Natural killer cell (primary cell): Measurements from ENCODE around the gene SLC12A1. TPM values are rescaled to one million over a fixed set of nuclear protein-coding genes. Genes with fewer than 3 reads are reported as not detected.

Experiments
- ATAC-seq, 3 donors: fragments of 150-1000 bp in 2 of 3; fragments of 200-7000 bp in 1 of 3; cut with Tn5 transposase; 1 replicate in 1 of 3; 2 replicates in 2 of 3; pipeline ENCODE4 v1.10.0; 2021; ENCODE audit warnings: mild to moderate bottlenecking in 2 of 3, moderate library complexity in 2 of 3
- DNase-seq, 2 donors: peaks; one replicate each; pipeline versions ENCODE4 v3.0.0 to v3.0.0-alpha.2; 2013 to 2021; ENCODE audit warnings: mixed read lengths in 1 of 2
- H3K27ac ChIP-seq: one replicate; pipeline ENCODE4 v1.5.1; 2013; ENCODE audit warnings: mild to moderate bottlenecking, low read length
- H3K27me3 ChIP-seq: one replicate; pipeline ENCODE4 v1.6.1; 2013; ENCODE audit warnings: low read length; ENCODE audit not compliant: control insufficient read depth, insufficient read depth
- H3K36me3 ChIP-seq: one replicate; pipeline ENCODE4 v1.6.1; 2013; ENCODE audit warnings: low read length; ENCODE audit not compliant: control insufficient read depth, insufficient read depth
- H3K4me1 ChIP-seq: one replicate; pipeline ENCODE4 v1.6.1; 2013; ENCODE audit warnings: low read length; ENCODE audit not compliant: control insufficient read depth, insufficient read depth
- H3K4me3 ChIP-seq: one replicate; pipeline ENCODE4 v1.5.1; 2013; ENCODE audit warnings: low read length
- H3K9me3 ChIP-seq: one replicate; pipeline ENCODE4 v1.6.1; 2013; ENCODE audit warnings: low read length; ENCODE audit not compliant: control insufficient read depth, insufficient read depth
- H3K27ac Mint-ChIP-seq, 2 donors: one replicate each; pipeline ENCODE4 v1.8.0; 2022; ENCODE audit warnings: mild to moderate bottlenecking in 2 of 2, mixed read lengths in 2 of 2, moderate library complexity in 1 of 2
- H3K27me3 Mint-ChIP-seq, 2 donors: one replicate each; pipeline ENCODE4 v1.8.0; 2022; ENCODE audit warnings: low read depth in 2 of 2, mixed read lengths in 2 of 2
- H3K36me3 Mint-ChIP-seq: one replicate; pipeline ENCODE4 v1.8.0; 2022; ENCODE audit warnings: mixed read lengths
- H3K4me1 Mint-ChIP-seq, 2 donors: one replicate each; pipeline ENCODE4 v1.8.0; 2022; ENCODE audit warnings: mixed read lengths in 2 of 2
- H3K4me3 Mint-ChIP-seq: one replicate; pipeline ENCODE4 v1.8.0; 2022; ENCODE audit warnings: mild to moderate bottlenecking, moderate library complexity, mixed read lengths
- H3K9me3 Mint-ChIP-seq, 2 donors: one replicate each; pipeline ENCODE4 v1.8.0; 2022; ENCODE audit warnings: mixed read lengths in 2 of 2
- WGBS: methylation state at CpG from one replicate; pipeline ENCODE4 v1.1.7; 2013; ENCODE audit warnings: missing lambda C conversion rate; ENCODE audit not compliant: insufficient coverage; 5-methylcytosine and 5-hydroxymethylcytosine counted together
- intact Hi-C: fragments of 100-400 bp; cut with micrococcal nuclease; formaldehyde crosslinking; loops from one replicate; pipeline ENCODE4 v1.14.2; 2022
- total RNA-seq, 4 donors: library from RNA; stranded (reverse); fragments of 120-200 nt in 1 of 4; gene quantifications; one replicate each; pipeline versions ENCODE4 v1.2.3 to v1.2.4, GENCODE V29; 2013 to 2022
- TF ChIP-seq, protein P1 (sequence below): fragments of 200-600 bp; IDR thresholded peaks from one replicate; pipeline ENCODE4 v1.8.0; 2022; ENCODE audit warnings: antibody characterized with exemption

The SLC12A1 gene
- total RNA-seq, 3 donors from 2014 or later (not counting 1 experiment from before 2014, with no cell fraction given) = not detected

DNA sequence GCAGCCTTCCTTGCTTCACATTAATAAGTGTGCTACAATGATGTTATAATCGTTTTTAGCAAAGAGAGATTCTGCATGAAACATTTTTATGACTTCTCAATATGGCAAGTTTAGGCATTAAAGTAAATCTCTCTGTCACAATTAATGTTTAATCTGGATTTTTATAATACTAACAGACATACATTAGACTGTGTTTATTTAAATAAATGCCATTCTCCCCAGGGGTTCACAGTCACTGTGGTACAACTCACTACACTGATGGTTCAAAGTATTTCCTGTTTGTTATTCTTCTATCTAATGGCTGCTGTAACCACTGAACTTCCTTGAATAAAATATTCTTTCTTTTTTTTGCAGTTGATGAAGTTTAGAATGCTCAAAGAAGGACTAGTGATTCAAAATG is 59.0 kb downstream of the SLC12A1 start:
- TF ChIP-seq, protein P1, sequence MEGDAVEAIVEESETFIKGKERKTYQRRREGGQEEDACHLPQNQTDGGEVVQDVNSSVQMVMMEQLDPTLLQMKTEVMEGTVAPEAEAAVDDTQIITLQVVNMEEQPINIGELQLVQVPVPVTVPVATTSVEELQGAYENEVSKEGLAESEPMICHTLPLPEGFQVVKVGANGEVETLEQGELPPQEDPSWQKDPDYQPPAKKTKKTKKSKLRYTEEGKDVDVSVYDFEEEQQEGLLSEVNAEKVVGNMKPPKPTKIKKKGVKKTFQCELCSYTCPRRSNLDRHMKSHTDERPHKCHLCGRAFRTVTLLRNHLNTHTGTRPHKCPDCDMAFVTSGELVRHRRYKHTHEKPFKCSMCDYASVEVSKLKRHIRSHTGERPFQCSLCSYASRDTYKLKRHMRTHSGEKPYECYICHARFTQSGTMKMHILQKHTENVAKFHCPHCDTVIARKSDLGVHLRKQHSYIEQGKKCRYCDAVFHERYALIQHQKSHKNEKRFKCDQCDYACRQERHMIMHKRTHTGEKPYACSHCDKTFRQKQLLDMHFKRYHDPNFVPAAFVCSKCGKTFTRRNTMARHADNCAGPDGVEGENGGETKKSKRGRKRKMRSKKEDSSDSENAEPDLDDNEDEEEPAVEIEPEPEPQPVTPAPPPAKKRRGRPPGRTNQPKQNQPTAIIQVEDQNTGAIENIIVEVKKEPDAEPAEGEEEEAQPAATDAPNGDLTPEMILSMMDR = no peak
- no peaks in the 10 kb centered on the region for H3K27me3 ChIP-seq
- intact Hi-C loops = no loop called here
- H3K4me3 ChIP-seq = no peak overlapping the region
- H3K36me3 ChIP-seq = no peaks in the 10 kb centered on the region
- no peak overlapping the region for H3K27ac ChIP-seq
- DNase-seq (no peak), ATAC-seq (no peak)
- H3K36me3 Mint-ChIP-seq = no peaks in the 10 kb centered on the region
- H3K9me3 ChIP-seq = no peaks in the 10 kb centered on the region
- H3K4me3 Mint-ChIP-seq = no peak overlapping the region
- H3K9me3 Mint-ChIP-seq = no peaks in the 10 kb centered on the region
- H3K4me1 Mint-ChIP-seq = peaks cover 0 to 4% of the 10 kb centered on the region in 2 donors
- peaks cover 8 to 16% of the 10 kb centered on the region in 2 donors for H3K27me3 Mint-ChIP-seq
- WGBS = no CpG with 5 or more reads among the region's 1 CpG
- no peaks in the 10 kb centered on the region for H3K4me1 ChIP-seq
- no peak overlapping the region for H3K27ac Mint-ChIP-seq

- intact Hi-C loops = no loop called here
- no peaks in the 10 kb centered on the region for H3K9me3 Mint-ChIP-seq
- DNase-seq = no peak
- Histone ChIP-seq H3K36me3 (no peaks in the 10 kb centered on the region), H3K27me3 (no peaks in the 10 kb centered on the region), H3K9me3 (no peaks in the 10 kb centered on the region), H3K4me1 (no peaks in the 10 kb centered on the region), H3K4me3 (no peak overlapping the region), H3K27ac (no peak overlapping the region)
- ATAC-seq = no peak
- H3K36me3 Mint-ChIP-seq = no peaks in the 10 kb centered on the region
- H3K4me1 Mint-ChIP-seq = peaks cover 0 to 4% of the 10 kb centered on the region in 2 donors
- TF ChIP-seq, protein P1 = no peak
- H3K4me3 Mint-ChIP-seq = no peak overlapping the region
- no peak overlapping the region for H3K27ac Mint-ChIP-seq
- peaks cover 8 to 16% of the 10 kb centered on the region in 2 donors for H3K27me3 Mint-ChIP-seq
- 81% methylated on average over 4 of the region's 4 CpGs for WGBS
Measured at GRCh38 chr15:48266024-48266689, 60.1 kb downstream of the SLC12A1 start.

- intact Hi-C loops = no loop called here
- WGBS = 87% methylated on average over 3 of the region's 3 CpGs
- Histone ChIP-seq H3K4me3 (no peak overlapping the region), H3K4me1 (no peaks in the 10 kb centered on the region), H3K27me3 (no peaks in the 10 kb centered on the region), H3K36me3 (no peaks in the 10 kb centered on the region), H3K27ac (no peak overlapping the region), H3K9me3 (no peaks in the 10 kb centered on the region)
- DNase-seq (no peak), ATAC-seq (no peak)
- H3K27me3 Mint-ChIP-seq = peaks cover 8 to 16% of the 10 kb centered on the region in 2 donors
- TF ChIP-seq, protein P1 = no peak
- H3K4me1 Mint-ChIP-seq = peaks cover 0 to 4% of the 10 kb centered on the region in 2 donors
- no peak overlapping the region for H3K4me3 Mint-ChIP-seq
- no peaks in the 10 kb centered on the region for H3K36me3 Mint-ChIP-seq
- no peak overlapping the region for H3K27ac Mint-ChIP-seq
- H3K9me3 Mint-ChIP-seq = no peaks in the 10 kb centered on the region
Measured at GRCh38 chr15:48267766-48268165, 61.7 kb downstream of the SLC12A1 start.

DNA sequence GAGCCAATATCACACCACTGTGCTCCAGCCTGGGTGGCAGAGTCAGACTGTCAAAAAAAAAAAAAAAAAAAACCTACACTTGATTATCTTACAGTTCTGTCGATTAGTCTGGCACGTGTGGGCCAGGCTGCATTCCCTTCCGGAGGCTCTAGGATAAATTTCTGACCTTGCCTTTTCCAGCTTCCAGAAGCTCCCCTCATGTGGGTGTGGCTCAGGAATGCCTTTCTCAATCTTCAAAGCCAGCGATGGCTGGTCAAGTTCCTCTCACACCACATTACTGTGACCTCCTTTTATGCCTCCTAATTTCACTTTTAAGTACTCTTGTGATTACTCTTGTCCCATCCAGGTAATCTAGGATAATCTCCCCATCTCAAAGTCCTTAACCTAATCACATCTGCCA is 66.9 kb downstream of the SLC12A1 start:
- Mint-ChIP-seq H3K27ac (no peak overlapping the region), H3K9me3 (no peaks in the 10 kb centered on the region), H3K36me3 (no peaks in the 10 kb centered on the region), H3K4me1 (no peaks in the 10 kb centered on the region), H3K27me3 (peaks cover 0 to 5% of the 10 kb centered on the region in 2 donors), H3K4me3 (no peak overlapping the region)
- Histone ChIP-seq H3K9me3 (no peaks in the 10 kb centered on the region), H3K27me3 (no peaks in the 10 kb centered on the region), H3K27ac (no peak overlapping the region), H3K4me3 (no peak overlapping the region), H3K36me3 (no peaks in the 10 kb centered on the region), H3K4me1 (no peaks in the 10 kb centered on the region)
- 93% methylated on average over 4 of the region's 4 CpGs for WGBS
- ATAC-seq = no peak
- intact Hi-C loops = no loop called here
- no peak for DNase-seq
- TF ChIP-seq, protein P1 = no peak
